Neutrophil (primary cell): Measurements from ENCODE around the gene SGSM2.

Source experiments
- H3K27ac ChIP-seq: fragments of 200-600 bp; sonication (generic); 2 replicates; pipeline ENCODE4 v1.5.1; 2016; ENCODE audit warnings: mild to moderate bottlenecking, moderate library complexity
- H3K27me3 ChIP-seq: fragments of 200-600 bp; sonication (generic); 2 replicates; pipeline ENCODE4 v1.6.0; 2016; ENCODE audit warnings: mild to moderate bottlenecking
- H3K36me3 ChIP-seq: fragments of 200-600 bp; sonication (generic); 2 replicates; pipeline ENCODE4 v1.5.1; 2017
- H3K4me1 ChIP-seq, 2 experiments: fragments of 200-600 bp in 1 of 2; sonication (generic) in 1 of 2; 1 replicate in 1 of 2; 2 replicates in 1 of 2; pipeline versions ENCODE4 v1.5.1 to v1.6.1; 2013 to 2016; ENCODE audit warnings: low read depth in 1 of 2, low read length in 1 of 2, mild to moderate bottlenecking in 1 of 2, moderate library complexity in 1 of 2; ENCODE audit not compliant: control insufficient read depth in 1 of 2, insufficient read depth in 1 of 2
- H3K4me3 ChIP-seq, 2 experiments: fragments of 200-600 bp in 1 of 2; sonication (generic) in 1 of 2; 1 replicate in 1 of 2; 2 replicates in 1 of 2; pipeline ENCODE4 v1.5.1; 2013 to 2016; ENCODE audit warnings: low read depth in 1 of 2, low read length in 1 of 2, mild to moderate bottlenecking in 1 of 2, moderate library complexity in 1 of 2
- H3K9me3 ChIP-seq: fragments of 200-600 bp; sonication (generic); 2 replicates; pipeline ENCODE4 v1.5.1; 2016
- TF ChIP-seq, protein P1 (sequence below): fragments of 200-600 bp; sonication (generic); IDR thresholded peaks from 2 replicates; pipeline ENCODE4 v1.5.1; 2016; ENCODE audit warnings: antibody characterized with exemption

Gene SGSM2

DNA sequence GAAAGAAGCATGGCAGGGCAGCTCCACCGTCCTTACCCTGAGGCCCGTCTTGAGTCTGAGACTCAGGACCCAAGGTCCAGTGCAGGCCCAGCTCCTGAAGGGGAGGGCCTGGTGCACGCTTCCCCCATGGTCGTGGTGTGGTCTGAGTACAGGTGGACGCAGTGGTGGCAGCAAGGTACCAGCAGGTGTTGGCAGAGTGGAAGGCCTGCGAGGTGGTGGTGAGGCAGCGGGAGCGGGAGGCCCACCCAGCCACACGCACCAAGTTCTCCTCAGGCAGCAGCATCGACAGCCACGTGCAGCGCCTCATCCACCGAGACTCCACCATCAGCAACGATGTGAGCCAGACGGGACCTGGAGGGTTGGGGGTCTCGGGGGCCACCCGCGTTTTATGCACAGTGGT, 35.9 kb downstream of the SGSM2 start:
- Histone ChIP-seq H3K9me3 (no peaks in the 10 kb centered on the region), H3K4me3 (no peak overlapping the region), H3K4me1 (peaks cover 13 to 15% of the 10 kb centered on the region in 2 experiments), H3K27me3 (no peaks in the 10 kb centered on the region), H3K36me3 (peaks cover 66% of the 10 kb centered on the region), H3K27ac (no peak overlapping the region)
- TF ChIP-seq, protein P1, sequence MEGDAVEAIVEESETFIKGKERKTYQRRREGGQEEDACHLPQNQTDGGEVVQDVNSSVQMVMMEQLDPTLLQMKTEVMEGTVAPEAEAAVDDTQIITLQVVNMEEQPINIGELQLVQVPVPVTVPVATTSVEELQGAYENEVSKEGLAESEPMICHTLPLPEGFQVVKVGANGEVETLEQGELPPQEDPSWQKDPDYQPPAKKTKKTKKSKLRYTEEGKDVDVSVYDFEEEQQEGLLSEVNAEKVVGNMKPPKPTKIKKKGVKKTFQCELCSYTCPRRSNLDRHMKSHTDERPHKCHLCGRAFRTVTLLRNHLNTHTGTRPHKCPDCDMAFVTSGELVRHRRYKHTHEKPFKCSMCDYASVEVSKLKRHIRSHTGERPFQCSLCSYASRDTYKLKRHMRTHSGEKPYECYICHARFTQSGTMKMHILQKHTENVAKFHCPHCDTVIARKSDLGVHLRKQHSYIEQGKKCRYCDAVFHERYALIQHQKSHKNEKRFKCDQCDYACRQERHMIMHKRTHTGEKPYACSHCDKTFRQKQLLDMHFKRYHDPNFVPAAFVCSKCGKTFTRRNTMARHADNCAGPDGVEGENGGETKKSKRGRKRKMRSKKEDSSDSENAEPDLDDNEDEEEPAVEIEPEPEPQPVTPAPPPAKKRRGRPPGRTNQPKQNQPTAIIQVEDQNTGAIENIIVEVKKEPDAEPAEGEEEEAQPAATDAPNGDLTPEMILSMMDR = no peak

DNA sequence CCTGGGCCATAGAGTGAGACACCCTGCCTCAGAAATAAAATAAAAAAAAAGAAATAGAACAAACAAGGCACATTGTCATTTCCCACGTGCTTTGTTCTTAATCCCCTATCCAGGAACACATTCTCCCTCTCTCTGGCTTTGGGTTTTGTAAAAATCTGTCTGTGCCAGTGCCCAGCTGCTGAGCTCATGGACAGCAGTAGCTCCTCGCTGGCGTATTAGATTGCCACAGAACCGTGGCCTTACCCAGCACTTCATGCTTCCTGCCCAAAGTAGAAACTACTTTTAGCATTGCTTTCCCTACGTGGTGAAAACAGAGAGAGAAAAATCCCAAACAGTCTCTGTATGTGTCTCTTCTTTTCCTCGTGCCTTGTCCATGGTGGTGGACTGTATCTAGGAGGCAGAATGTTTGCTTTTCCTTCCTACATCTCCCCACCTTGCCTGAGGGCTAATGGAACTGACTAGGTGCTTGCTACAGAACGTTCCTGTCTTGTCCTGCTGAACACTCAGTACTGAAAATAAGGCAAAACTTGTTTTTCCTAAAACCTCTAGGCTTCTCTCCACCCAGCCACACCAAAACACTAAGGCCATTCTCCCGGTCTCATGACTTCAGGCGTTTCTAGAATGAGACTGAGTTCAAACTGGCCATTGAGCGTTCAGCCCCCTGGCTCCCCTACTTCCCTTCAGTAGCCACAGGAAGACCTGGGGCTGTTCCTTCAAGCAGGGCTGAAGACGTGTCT, 37.4 kb downstream of the SGSM2 start:
- TF ChIP-seq, protein P1 = no peak
- H3K4me1 ChIP-seq = peaks cover under 1% of the 10 kb centered on the region in 2 experiments

DNA sequence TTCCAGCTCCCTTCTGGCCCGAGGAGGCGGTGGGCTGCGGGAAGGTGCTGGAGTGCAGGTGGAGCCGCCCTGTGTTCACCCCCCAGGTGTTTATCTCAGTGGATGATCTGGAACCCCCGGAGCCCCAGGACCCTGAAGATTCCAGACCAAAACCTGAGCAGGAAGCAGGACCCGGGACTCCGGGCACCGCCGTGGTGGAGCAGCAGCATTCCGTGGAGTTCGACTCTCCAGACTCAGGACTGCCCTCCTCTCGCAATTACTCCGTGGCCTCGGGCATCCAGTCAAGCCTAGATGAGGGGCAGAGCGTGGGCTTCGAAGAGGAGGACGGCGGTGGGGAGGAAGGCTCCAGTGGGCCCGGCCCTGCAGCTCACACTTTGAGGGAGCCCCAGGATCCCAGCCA, 38.1 kb downstream of the SGSM2 start:
- Histone ChIP-seq H3K4me1 (no peaks in the 10 kb centered on the region), H3K9me3 (no peaks in the 10 kb centered on the region), H3K4me3 (no peak overlapping the region), H3K27me3 (no peaks in the 10 kb centered on the region), H3K27ac (no peak overlapping the region), H3K36me3 (peaks cover 86% of the 10 kb centered on the region)
- TF ChIP-seq, protein P1 = no peak

More for the DNA sequence above, 37.4 kb downstream of the SGSM2 start:
- no peaks in the 10 kb centered on the region for H3K27me3 ChIP-seq
- peaks cover 79% of the 10 kb centered on the region for H3K36me3 ChIP-seq
- H3K27ac ChIP-seq = no peak overlapping the region
- H3K4me3 ChIP-seq = no peak overlapping the region
- H3K9me3 ChIP-seq = no peaks in the 10 kb centered on the region

DNA sequence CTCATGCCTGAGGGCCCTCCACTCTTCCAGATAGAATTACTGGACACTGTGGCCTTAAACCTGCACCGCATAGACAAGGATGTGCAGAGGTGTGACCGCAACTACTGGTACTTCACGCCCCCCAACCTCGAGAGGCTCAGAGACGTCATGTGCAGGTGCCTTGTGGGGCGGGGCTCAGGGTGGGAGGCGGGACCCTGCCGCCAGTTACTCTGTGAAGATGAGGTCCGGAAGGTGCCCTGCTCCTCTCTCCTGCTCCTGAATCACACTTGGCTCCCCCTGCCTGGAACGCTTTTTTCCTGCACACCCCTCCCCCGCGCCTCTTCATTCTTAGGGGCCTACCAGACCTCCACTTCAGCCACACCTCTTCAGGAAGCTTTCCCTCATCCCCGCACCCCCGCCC, 38.8 kb downstream of the SGSM2 start:
- H3K36me3 ChIP-seq = peaks cover 90% of the 10 kb centered on the region

DNA sequence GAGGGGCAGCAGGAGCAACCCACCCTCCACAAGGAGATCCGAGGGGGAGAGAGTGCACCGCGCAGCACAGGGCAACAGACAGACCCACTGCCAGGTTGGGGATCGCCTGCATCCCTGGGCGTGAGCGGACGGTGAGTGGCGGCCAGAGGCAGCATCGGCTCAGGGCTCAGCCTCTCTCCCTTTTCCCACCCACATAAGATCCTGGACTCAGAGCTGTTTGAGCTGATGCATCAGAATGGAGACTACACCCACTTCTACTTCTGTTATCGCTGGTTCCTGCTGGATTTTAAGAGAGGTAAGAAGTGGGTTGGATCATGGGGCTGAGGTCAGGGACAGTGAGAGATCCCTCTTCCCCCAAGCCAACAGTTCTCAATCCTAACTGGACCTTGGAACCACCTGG, 40.4 kb downstream of the SGSM2 start:
- Histone ChIP-seq H3K9me3 (no peaks in the 10 kb centered on the region), H3K4me3 (no peak overlapping the region), H3K4me1 (peaks cover 0 to 3% of the 10 kb centered on the region in 2 experiments), H3K27me3 (no peaks in the 10 kb centered on the region), H3K36me3 (peaks cover 80% of the 10 kb centered on the region), H3K27ac (no peak overlapping the region)
- TF ChIP-seq, protein P1 = no peak

More for the DNA sequence above, 38.8 kb downstream of the SGSM2 start:
- H3K27me3 ChIP-seq = no peaks in the 10 kb centered on the region
- TF ChIP-seq, protein P1 = no peak
- H3K4me1 ChIP-seq = no peaks in the 10 kb centered on the region
- no peak overlapping the region for H3K27ac ChIP-seq
- H3K9me3 ChIP-seq = no peaks in the 10 kb centered on the region
- H3K4me3 ChIP-seq = no peak overlapping the region
